ENCODE measurements around the gene USP11.

DNA sequence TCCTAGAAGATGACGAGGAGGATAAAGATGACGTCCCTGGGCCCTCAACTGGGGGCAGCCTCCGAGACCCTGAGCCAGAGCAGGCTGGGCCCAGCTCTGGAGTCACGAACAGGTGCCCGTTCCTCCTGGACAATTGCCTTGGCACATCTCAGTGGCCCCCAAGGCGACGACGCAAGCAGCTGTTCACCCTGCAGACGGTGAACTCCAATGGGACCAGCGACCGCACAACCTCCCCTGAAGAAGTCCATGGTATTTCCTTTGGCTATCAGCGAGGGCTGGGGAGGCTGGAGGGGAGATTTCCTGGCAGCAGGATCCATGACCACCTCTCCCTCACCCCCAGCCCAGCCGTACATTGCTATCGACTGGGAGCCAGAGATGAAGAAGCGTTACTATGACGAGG, 11.9 kb downstream of the USP11 start:
- TF ChIP-seq, protein P1, sequence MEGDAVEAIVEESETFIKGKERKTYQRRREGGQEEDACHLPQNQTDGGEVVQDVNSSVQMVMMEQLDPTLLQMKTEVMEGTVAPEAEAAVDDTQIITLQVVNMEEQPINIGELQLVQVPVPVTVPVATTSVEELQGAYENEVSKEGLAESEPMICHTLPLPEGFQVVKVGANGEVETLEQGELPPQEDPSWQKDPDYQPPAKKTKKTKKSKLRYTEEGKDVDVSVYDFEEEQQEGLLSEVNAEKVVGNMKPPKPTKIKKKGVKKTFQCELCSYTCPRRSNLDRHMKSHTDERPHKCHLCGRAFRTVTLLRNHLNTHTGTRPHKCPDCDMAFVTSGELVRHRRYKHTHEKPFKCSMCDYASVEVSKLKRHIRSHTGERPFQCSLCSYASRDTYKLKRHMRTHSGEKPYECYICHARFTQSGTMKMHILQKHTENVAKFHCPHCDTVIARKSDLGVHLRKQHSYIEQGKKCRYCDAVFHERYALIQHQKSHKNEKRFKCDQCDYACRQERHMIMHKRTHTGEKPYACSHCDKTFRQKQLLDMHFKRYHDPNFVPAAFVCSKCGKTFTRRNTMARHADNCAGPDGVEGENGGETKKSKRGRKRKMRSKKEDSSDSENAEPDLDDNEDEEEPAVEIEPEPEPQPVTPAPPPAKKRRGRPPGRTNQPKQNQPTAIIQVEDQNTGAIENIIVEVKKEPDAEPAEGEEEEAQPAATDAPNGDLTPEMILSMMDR (IDR thresholded peaks at IDR 0.05 in 8 of 11, conservative IDR thresholded peaks at IDR 0.05 in 3 of 11): no peak
- no peak for TF ChIP-seq POLR2A (IDR thresholded peaks at IDR 0.05)
- TF ChIP-seq POLR2AphosphoS5 (IDR thresholded peaks at IDR 0.05): no peak
